WTC11 (cell line): ENCODE results near the gene TMEM25.
A peak's percentile ranks its signal among the peaks of the same experiment; 100 is the strongest.

ENCODE experiments used
- CREM ChIP-seq: sonication (generic); formaldehyde crosslinking; IDR thresholded peaks from 2 replicates; pipeline ENCODE4 v1.8.1; 2022; ENCODE audit warnings: mild to moderate bottlenecking, missing genetic modification reagents, moderate library complexity
- HMGA2 ChIP-seq: fragments of 250-450 bp; sonication (Bioruptor Pico); IDR thresholded peaks from 2 replicates; pipeline ENCODE4 v1.4.0; 2021; ENCODE audit warnings: mild to moderate bottlenecking, moderate library complexity
- JAZF1 ChIP-seq: fragments of 250-450 bp; sonication (Bioruptor Pico); IDR thresholded peaks from 2 replicates; pipeline ENCODE4 v1.9.0; 2021; ENCODE audit warnings: moderate library complexity, mild to moderate bottlenecking, inconsistent platforms
- JUN ChIP-seq: sonication (generic); formaldehyde crosslinking; IDR thresholded peaks from 2 replicates; pipeline ENCODE4 v1.8.0; 2023; ENCODE audit warnings: mild to moderate bottlenecking, missing genetic modification reagents
- NR2C2 ChIP-seq: sonication (generic); formaldehyde crosslinking; IDR thresholded peaks from 2 replicates; pipeline ENCODE4 v1.8.0; 2022; ENCODE audit warnings: mild to moderate bottlenecking, missing genetic modification reagents
- SP1 ChIP-seq: sonication (generic); formaldehyde crosslinking; conservative IDR thresholded peaks from 2 replicates; pipeline ENCODE4 v1.8.1; 2022; ENCODE audit warnings: missing genetic modification reagents
- ZNF232 ChIP-seq: sonication (generic); formaldehyde crosslinking; IDR thresholded peaks from 2 replicates; pipeline ENCODE4 v1.8.0; 2022; ENCODE audit warnings: mild to moderate bottlenecking, missing genetic modification reagents
- ZNF423 ChIP-seq: fragments of 250-450 bp; sonication (Bioruptor Pico); IDR thresholded peaks from 2 replicates; pipeline ENCODE4 v2.1.2; 2022; ENCODE audit warnings: mild to moderate bottlenecking, moderate library complexity
- TF ChIP-seq, protein P1 (sequence below): fragments of 200-600 bp; IDR thresholded peaks from 2 replicates; pipeline ENCODE4 v1.8.0; 2022; ENCODE audit warnings: antibody characterized with exemption
- TF ChIP-seq, protein P2 (sequence below): sonication (generic); formaldehyde crosslinking; conservative IDR thresholded peaks from 2 replicates; pipeline ENCODE4 v1.8.1; 2022; ENCODE audit warnings: mild to moderate bottlenecking, missing genetic modification reagents

DNA sequence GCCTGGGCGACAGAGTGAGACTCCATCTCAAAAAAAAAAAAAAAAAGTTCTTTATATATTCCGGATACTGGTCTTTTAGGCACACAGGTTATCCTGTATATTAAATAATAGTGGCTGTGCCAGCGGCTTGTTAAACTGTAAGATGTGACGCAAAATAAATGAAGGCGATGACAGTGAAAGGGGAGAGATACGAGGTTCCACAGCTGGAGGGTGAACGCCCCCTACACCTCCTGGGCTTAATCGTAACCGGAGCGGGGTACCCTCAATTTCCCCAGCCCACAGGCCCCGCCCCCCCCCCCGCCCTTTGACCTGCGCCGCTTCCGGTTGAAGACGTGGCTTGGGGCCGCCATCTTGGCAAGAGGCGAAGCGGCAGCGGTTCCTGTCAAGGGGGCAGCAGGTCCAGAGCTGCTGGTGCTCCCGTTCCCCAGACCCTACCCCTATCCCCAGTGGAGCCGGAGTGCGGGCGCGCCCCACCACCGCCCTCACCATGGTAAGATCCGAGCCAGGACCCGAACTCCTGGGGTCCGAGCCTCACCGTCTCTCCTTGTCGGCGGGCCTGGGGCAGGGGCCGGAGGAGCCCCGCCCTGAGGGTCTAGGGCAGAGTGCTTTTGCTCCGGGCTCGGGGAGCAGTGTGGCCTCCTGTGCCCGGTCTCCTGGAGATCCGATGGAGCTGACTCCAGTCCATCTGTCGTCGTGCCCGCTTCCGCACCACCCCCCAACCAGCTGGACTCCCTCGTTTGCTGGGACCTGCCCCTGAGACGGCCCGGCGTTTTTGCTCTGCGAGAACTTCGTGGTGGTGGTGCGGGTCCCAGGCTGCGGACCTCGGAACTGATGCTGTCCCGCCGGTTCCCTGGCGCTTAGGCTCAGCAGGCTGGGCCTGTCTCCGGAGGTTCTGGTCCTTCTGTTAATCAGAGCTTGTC is 41.3 kb downstream of the TMEM25 start, which contains the start of gene ARCN1:
- TF ChIP-seq, protein P1, sequence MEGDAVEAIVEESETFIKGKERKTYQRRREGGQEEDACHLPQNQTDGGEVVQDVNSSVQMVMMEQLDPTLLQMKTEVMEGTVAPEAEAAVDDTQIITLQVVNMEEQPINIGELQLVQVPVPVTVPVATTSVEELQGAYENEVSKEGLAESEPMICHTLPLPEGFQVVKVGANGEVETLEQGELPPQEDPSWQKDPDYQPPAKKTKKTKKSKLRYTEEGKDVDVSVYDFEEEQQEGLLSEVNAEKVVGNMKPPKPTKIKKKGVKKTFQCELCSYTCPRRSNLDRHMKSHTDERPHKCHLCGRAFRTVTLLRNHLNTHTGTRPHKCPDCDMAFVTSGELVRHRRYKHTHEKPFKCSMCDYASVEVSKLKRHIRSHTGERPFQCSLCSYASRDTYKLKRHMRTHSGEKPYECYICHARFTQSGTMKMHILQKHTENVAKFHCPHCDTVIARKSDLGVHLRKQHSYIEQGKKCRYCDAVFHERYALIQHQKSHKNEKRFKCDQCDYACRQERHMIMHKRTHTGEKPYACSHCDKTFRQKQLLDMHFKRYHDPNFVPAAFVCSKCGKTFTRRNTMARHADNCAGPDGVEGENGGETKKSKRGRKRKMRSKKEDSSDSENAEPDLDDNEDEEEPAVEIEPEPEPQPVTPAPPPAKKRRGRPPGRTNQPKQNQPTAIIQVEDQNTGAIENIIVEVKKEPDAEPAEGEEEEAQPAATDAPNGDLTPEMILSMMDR: no peak
- peak; percentile 56; the same call in 1 of the 2 replicates for TF ChIP-seq NR2C2 (CRISPR knock-in tag)
- TF ChIP-seq JAZF1 (CRISPR knock-in tag): no peak
- TF ChIP-seq, protein P2, sequence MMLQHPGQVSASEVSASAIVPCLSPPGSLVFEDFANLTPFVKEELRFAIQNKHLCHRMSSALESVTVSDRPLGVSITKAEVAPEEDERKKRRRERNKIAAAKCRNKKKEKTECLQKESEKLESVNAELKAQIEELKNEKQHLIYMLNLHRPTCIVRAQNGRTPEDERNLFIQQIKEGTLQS (CRISPR knock-in tag): no peak
- no peak for TF ChIP-seq HMGA2 (CRISPR knock-in tag)
- no peak for TF ChIP-seq JUN (CRISPR knock-in tag)
- no peak for TF ChIP-seq ZNF423 (CRISPR knock-in tag)
- TF ChIP-seq SP1 (CRISPR knock-in tag): peak; percentile 44; the same call in 1 of the 2 replicates
- peak; percentile 83; the same call in 1 of the 2 replicates for TF ChIP-seq ZNF232 (CRISPR knock-in tag)
- peak; percentile 73; the same call in 1 of the 2 replicates for TF ChIP-seq CREM
